ENCODE results near the gene PACRG. TPM values are rescaled to one million over a fixed set of nuclear protein-coding genes. Genes with fewer than 3 reads are reported as not detected.

Gene PACRG
- total RNA-seq, 4 donors from 2014 or later: 0.95 to 1.3 TPM; not detected in 2

DNA sequence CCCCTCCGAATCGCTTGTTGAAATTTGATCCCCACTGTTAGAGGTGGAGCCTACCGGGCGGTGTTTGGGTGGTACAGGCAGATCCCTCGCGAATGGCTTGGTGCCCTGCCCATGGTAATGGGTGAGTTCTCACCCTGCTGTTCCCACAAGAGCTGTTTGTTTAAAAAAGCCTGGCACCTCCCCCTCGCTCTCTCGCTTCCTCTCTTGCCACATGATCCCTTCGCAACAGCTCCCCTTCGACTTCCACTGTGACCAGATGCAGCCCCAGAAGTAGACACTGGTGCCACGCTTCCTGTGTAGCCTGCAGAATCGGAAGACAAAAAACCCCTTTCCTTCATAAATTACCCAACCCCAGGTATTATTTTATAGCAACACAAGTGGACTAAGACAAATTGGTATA is 394.6 kb downstream of the PACRG start:
- Histone ChIP-seq H3K36me3 (no peaks in the 10 kb centered on the region), H3K27ac (no peak overlapping the region), H3K27me3 (no peaks in the 10 kb centered on the region), H3K9me3 (no peaks in the 10 kb centered on the region), H3K4me3 (no peak overlapping the region), H3K4me1 (no peaks in the 10 kb centered on the region)
- DNase-seq: no peak
- WGBS, 2 donors: 86 to 89% methylated on average over 12 of the region's 12 CpGs
- no peak for TF ChIP-seq POLR2A (IDR thresholded peaks at IDR 0.05)
- TF ChIP-seq, protein P1, sequence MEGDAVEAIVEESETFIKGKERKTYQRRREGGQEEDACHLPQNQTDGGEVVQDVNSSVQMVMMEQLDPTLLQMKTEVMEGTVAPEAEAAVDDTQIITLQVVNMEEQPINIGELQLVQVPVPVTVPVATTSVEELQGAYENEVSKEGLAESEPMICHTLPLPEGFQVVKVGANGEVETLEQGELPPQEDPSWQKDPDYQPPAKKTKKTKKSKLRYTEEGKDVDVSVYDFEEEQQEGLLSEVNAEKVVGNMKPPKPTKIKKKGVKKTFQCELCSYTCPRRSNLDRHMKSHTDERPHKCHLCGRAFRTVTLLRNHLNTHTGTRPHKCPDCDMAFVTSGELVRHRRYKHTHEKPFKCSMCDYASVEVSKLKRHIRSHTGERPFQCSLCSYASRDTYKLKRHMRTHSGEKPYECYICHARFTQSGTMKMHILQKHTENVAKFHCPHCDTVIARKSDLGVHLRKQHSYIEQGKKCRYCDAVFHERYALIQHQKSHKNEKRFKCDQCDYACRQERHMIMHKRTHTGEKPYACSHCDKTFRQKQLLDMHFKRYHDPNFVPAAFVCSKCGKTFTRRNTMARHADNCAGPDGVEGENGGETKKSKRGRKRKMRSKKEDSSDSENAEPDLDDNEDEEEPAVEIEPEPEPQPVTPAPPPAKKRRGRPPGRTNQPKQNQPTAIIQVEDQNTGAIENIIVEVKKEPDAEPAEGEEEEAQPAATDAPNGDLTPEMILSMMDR (IDR thresholded peaks at IDR 0.05): no peak
- intact Hi-C loops (cut with DNase I): no loop called here

- no peaks in the 10 kb centered on the region for H3K9me3 ChIP-seq
- H3K4me3 ChIP-seq: no peak overlapping the region
- 86 to 90% methylated on average over 8 to 9 of the region's 9 CpGs for WGBS, 2 donors
- H3K36me3 ChIP-seq: no peaks in the 10 kb centered on the region
- intact Hi-C loops (cut with DNase I): no loop called here
- DNase-seq: no peak
- no peaks in the 10 kb centered on the region for H3K4me1 ChIP-seq
- H3K27me3 ChIP-seq: no peaks in the 10 kb centered on the region
- no peak overlapping the region for H3K27ac ChIP-seq
- TF ChIP-seq, protein P1 (IDR thresholded peaks at IDR 0.05): no peak
- TF ChIP-seq POLR2A (IDR thresholded peaks at IDR 0.05): no peak
Measured at GRCh38 chr6:163123098-163123497, 395.3 kb downstream of the PACRG start.

- H3K9me3 ChIP-seq: no peaks in the 10 kb centered on the region
- no peaks in the 10 kb centered on the region for H3K4me1 ChIP-seq
- DNase-seq: no peak
- H3K27ac ChIP-seq: no peak overlapping the region
- WGBS, 2 donors: 65 to 80% methylated on average over 4 of the region's 4 CpGs
- no peak overlapping the region for H3K4me3 ChIP-seq
- intact Hi-C loops (cut with DNase I): no loop called here
- no peaks in the 10 kb centered on the region for H3K27me3 ChIP-seq
- no peak for TF ChIP-seq POLR2A (IDR thresholded peaks at IDR 0.05)
- TF ChIP-seq, protein P1 (IDR thresholded peaks at IDR 0.05): no peak
- H3K36me3 ChIP-seq: no peaks in the 10 kb centered on the region
Measured at GRCh38 chr6:163126741-163127140, 399.0 kb downstream of the PACRG start.

DNA sequence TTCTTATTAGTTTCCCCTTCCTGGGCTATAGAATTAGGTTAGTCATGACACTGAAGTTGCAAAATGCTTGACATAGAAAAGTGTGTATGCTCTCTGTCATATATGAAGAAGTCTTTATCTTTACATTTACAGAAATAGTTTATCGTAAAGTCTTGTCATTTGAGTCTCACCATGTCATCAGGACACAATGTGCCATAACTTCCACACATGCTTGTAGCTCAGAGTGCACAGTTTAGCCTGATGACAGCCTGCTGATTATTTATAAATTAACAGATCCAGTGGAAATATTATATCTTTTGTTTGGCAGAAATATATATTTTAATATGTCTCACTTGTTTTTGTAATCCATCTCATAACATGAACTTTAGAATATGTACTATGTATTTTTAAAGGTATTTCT is 399.8 kb downstream of the PACRG start:
- no peak for DNase-seq
- Histone ChIP-seq H3K4me3 (no peak overlapping the region), H3K4me1 (no peaks in the 10 kb centered on the region), H3K9me3 (no peaks in the 10 kb centered on the region), H3K36me3 (no peaks in the 10 kb centered on the region), H3K27ac (no peak overlapping the region), H3K27me3 (no peaks in the 10 kb centered on the region)
- WGBS, 2 donors: 91 to 100% methylated on average over 1 of the region's 1 CpG
- no peak for TF ChIP-seq POLR2A (IDR thresholded peaks at IDR 0.05)
- TF ChIP-seq, protein P1 (IDR thresholded peaks at IDR 0.05): no peak
- intact Hi-C loops (cut with DNase I): no loop called here

DNA sequence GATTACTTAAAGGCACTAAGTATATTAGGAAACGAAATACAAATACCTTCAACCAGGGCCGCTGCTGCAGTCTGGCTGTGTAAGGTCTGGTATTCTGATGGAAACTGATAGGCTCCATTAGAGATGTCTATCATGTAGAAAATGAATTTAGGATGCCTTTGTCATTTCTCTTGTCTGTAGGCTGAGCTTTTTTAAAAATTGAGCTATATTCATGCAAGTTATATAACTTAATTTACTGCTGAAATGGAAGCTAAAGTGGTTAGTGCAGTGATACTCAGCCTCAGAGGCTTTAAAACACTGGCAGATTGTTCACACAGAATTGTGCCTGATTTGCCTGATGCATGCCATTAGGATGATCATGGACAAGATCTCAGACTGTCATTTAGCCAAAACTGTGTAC is 400.6 kb downstream of the PACRG start:
- H3K27me3 ChIP-seq: no peaks in the 10 kb centered on the region
- H3K4me1 ChIP-seq: no peaks in the 10 kb centered on the region
- no peak overlapping the region for H3K27ac ChIP-seq
- 82 to 88% methylated on average over 2 of the region's 2 CpGs for WGBS, 2 donors
- DNase-seq: no peak
- H3K9me3 ChIP-seq: no peaks in the 10 kb centered on the region
- TF ChIP-seq, protein P1 (IDR thresholded peaks at IDR 0.05): no peak
- TF ChIP-seq POLR2A (IDR thresholded peaks at IDR 0.05): no peak
- intact Hi-C loops (cut with DNase I): no loop called here
- no peak overlapping the region for H3K4me3 ChIP-seq
- H3K36me3 ChIP-seq: no peaks in the 10 kb centered on the region
